GM18526 (cell line): ENCODE data around the gene PRR29.

Experiments used
- POLR2A ChIP-seq: IDR thresholded peaks from 3 replicates; pipeline ENCODE4 v1.6.1; 2011; ENCODE audit not compliant: insufficient read length; ENCODE audit errors: extremely low read depth

Gene PRR29

DNA sequence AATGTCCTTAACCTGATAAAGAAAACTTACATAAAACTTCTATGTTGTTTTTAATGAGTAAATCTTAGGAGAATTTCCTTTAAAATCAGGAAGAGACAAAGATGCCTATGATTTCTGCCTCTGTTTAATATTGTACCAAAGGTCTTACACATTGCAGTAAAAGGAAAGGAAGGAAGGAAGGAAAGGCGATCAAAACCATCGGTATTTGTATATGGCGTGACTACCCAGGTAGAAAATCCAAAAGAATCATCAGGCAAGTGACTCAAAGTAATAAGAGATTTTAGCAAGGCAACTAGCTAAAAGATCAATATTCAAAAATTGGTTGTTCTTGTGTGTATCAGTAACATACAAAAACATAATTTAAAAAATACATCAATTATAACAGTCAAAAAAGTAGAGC, 18.8 kb downstream of the PRR29 start:
- no peak for TF ChIP-seq POLR2A

DNA sequence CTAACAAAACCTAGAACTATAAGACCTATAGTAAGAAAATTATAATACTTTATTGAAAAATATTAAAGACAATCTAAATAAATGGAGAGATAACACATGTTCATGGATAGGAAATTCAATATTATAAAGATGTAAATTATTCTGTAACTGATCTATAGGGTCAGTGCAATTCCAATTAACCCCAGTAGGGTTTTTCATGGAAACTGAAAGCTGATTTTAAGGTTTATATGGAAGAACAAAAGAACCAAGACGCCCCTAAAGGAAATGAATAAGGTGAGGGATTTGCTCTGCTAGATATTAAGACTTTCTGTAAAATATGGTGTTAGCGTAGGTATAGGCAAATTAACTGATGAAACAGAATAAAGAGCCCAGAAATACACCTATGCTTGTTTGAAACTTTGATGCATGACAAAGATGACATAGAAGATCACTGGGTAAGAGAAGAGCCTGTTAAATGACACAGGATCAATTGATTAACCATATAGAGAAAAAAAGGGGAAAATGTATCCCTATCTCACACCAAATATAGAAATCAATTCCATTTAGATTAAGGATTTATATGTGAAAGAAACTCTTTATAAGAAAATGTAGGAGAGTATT, 19.3 kb downstream of the PRR29 start:
- TF ChIP-seq POLR2A = no peak

DNA sequence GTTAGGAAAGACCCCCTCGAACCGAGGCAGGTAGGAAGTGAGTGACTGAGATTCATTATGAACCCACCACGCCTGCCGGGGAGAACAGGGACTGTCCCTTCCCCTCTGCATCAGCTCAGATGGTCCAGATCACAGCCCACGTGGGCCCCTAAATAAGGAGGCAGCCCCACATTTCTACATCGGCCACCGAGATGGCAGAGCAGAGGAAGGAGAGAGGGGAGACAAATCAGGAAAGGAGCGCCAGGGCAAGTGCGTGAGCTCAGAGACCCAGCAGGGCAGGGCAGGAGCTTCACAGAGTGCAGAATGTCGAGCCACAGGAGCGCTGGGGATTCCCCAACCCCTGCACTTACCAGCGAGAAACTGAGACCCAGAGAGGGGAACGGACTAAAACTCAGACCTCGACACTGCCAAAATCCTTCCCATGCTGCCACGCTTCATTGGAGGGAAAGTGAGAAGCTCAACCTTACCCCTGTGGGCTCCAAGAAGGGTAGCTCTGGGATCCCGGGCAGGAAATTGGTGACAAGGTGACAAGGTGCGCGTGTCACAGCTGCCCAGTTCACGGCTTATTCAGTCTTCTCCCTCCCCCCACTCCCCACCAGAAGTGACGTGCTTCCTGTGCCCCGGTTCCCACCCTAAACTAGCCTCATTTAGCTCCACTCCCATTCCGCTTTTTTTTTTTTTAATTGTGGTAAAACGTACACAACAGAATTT, 22.1 kb downstream of the PRR29 start, which contains the start of gene ICAM2:
TSS of gene ICAM2 (minus strand) at position 578 of the 711 bp plus-strand sequence. CDS start 13,942 bp downstream, outside the sequence.
- TF ChIP-seq POLR2A = peak; percentile 69

DNA sequence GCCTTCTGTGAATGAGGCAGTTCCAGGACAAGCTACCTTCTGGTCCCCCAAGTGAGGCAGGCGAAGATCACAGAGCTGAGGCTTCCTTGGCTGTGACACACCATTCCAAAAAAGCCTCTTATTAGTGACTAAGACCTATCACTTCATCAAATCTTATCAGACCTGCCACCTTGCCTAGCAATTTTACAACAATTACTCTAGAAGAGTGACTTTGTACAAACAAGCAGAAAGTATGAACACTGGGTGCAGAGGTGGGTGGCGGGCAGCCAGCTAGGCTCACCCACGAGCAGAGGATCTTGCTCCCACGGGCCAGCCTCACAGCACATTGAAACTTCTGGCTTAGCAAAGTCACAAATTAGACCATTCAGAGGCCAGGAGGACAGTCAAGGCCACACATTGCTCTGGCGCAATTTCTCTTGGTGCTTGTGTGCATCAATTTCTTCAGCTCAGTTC, 24.5 kb downstream of the PRR29 start:
- no peak for TF ChIP-seq POLR2A

DNA sequence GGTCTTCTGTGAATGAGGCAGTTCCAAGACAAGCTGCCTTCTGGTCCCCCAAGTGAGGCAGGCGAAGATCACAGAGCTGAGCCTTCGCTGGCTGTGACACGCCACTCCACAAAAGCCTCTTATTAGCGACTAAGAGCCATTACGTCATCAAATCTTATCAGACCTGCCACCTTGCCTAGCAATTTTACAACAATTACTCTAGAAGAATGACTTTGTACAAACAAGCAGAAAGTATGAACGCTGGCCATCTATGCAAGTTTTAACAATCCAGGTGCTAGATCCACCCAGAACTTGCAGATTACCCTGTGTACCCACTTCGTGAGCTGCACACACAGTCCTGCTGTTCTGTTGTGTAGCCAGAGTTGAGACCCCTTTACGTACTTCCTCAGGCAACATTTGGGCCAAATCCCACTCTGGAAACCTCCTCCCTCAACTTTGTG, 26.1 kb downstream of the PRR29 start:
- no peak for TF ChIP-seq POLR2A

DNA sequence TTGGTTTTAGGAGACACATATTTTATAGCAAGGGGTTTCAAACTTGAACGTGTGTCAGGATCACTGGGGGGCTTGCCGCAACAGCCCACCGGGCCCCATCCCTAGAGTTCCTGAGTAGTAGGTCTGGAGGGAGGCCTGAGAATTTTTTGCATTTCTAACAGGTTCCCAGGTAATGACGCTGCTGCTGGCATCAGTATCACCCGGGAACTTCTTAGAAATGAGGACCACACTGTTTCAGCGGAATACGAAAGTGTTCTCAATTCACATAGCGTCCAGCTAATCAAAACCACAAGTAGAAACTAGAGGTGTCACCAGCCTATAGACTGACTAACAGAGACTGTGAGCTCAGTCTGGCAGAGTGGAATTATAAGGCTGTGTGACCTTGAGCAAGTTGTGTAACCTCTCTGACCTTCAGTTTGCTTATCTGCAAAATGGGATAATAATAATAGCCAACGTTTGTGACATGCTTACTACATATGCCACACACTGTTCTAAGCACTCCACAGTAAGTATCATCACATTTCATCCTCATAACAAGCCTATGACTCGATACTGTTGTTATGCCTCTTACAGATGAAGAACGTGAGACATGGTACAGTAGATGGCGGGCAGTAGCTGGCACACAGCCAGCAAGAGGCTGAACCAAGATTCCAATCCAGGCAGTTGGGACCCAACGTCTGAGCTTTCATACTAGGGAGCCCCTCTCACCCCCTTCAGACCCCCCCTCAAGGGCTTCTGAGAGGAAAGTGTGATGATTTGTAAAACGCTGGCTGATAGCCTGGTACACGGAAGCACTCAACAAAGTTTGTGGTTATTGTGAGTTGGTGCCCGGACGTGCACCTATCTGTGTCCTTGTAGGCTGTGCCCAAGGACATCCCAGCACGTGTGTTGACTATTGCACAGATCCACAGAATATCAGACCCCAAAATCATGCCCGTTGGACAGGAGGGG, 26.9 kb downstream of the PRR29 start:
- no peak for TF ChIP-seq POLR2A

DNA sequence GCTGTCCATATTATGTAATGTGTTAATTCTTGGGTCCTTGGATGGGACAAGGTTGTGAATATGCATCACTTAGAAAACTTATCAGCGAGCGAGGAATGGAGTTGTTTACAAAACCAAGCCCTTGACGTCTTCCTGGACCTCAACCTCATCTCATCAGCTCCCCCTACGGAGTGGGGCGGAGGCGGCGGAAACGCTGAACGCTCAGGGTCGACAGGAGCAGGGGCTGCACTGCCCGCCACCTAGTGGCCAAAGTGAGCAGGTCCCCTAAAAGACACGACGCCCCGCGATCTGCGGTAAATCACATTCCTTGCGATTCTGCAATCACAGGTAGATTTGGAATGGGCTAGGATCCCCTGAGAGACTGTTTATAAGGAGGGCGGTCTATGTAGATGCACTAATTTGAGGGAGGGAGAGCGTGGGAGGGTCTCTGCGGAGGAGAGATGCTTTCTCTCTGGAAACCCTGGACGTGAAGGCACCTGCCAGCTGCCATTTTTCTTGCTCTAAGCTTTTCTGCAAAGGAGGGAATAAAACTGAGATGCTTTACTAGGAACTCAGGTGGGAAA, 27.7 kb downstream of the PRR29 start:
- TF ChIP-seq POLR2A = no peak

DNA sequence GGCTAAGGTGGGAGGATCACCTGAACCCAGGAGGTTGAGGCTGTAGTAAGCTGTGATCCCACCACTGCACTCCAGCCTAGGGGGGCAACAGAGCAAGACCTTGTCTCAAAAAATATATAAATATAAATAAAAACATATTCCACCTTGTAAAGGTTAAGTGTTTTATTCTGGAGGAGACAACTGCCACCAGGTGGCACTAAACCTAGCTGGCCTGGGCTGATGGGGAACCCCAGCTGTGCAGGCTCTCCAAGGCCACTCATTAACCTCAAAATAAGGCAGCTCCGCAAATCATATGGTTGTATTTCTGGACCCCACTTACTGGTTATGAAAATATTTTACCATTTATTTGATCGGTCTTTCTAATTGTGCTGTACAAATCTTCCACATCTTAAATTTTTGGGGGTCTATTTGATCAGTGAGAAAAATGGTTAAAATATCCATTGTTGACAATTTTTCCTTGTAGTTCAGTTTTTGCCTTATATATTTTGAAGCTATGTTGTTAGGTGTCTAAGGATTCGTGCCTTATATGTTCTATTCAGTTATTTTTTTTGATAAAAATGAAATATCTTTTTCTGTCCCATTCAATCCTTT, 30.8 kb downstream of the PRR29 start:
- no peak for TF ChIP-seq POLR2A

DNA sequence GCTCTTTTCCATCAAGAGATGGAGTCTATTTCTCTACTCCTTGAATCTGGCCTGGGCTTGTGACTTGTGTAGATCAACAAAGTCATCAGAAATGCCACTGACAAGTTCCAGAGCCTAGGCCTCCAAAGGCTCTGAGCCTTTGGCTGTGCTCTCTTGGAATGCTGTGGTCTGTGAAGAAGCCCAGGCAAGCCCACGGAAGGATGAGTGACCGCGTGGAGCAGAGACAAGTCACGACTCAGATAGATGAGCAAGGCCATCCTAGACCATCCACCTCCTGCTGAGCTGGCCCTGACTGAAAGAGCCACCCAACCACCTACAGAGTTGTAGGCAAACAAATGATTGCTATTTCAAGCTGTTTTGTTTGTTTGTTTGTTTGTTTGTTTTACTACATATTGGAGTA, 33.9 kb downstream of the PRR29 start:
- TF ChIP-seq POLR2A = no peak

DNA sequence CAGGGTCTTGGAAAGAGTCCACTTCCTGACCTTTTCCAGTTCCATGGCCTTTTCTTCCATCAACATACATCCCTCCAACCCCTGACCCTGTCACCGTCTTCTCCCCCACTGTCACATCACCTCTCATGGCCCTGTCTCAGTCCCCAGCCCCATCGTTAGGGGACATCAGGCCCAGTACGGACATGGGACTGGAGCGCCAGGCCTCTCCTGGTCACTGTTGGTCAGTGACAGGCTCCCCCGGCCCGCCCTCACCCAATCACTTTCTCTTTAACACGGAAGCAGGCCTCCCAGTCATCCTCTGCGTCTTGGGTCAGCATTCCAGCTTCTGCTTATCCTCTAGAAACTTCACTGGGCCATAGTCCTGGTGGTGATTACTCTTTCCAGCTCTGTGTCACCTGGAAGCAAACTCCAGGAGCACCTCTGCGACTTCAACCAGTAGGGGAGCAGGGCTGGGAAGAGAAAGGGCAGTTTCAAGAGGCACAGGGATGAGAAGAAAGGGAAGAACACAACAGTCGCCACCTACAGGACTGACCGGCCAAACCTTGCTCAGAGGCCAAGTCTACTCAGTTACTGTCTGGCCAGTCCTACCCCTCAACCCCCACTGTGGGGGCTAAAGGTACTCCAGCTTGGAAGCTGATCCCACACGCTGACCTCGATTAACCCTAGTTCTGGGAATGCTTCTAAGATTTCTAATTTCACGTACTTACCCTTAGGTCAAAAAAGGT, 38.2 kb downstream of the PRR29 start:
- no peak for TF ChIP-seq POLR2A

DNA sequence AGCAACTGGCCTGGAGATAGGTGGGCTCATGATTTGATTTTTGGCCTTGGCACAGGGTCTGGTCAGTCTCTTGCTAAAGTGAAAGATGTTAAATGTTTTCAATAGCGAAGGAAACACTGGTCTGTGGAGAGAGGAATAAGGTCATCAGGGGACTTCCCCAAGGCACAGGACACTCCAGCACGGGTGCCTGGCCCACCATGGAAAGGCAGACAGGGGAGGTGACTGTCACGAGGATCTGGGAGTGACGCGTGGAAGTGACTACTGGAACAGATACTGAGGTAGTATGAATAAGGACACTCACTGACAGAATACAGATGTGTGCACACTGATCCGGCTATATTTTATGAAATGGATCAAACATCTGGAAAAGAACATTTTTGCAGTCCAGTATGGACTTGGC, 39.0 kb downstream of the PRR29 start:
- no peak for TF ChIP-seq POLR2A

DNA sequence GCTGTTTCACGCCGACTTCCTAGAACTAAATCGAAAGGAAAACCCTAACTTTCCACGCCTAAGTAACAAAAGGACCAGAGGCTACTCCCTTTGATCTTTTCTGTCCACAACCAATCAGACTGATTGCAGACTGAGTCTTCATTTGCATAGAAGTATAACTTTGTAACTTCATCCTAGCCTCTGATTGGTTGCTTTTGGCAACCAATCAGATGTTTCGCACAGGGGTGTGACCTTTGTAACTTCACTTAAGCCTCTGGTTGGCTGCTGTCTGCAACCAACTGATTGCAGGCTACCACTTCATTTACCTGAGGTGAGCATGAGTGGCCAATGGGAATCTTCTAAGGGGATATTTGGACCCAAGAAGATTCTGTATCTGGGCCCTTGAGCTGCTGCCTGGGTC, 39.7 kb downstream of the PRR29 start:
- TF ChIP-seq POLR2A = no peak

DNA sequence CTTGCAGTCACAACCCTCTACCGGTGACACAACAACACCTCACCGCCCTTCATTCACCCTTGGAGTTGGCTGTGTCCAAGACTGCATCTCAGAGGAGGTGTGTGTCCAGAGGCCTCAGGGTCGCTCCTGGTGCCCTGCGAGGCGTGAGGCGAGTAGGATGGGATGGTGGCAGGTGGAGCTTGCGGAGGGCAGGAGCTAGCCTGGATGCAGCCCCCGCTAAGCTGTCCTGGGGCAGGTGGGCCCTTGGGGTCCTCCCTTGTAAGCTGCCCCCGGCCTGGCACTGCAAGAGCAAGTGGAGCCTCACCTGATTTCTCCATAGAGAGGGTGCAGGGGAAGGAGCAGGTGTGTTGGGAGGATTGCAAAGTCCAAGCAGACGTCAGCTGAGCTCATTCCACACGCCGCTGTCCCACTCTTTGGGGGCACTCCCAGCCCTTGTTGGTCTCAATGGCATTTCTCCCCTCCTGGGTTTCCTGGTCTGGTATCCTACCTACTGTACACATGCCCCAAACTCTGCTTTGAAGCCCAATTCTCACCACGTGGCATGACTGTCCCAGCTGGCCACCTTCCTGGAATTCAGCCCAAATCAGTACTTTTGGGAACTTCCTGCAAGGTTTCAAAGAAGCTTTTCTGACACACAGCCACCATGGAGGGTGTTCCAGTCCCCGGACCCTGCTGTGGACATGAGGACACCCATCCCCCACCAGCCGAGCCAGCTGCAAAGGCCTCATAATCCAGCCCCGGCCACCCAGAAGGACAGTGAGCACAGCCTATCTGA, 40.4 kb downstream of the PRR29 start:
- TF ChIP-seq POLR2A = no peak

DNA sequence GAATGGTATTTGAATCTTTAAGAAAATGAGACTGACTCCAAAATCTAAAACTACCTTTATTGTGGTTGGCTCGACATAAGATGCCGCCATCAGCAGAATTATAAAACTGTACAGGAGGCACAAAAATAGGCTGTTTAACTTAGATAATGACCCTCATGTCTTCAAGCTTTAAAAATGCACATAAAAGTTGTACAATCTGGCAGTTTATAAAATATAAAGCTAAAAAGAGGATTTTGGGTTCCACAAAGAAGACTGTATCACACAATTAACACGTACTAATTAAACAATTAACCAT, 40.9 kb downstream of the PRR29 start:
- no peak for TF ChIP-seq POLR2A
